Bronchial epithelial cell (primary cell): ENCODE results near the gene RRP1B. TPM values are rescaled to one million over a fixed set of nuclear protein-coding genes. Genes with fewer than 3 reads are reported as not detected.

Experiments
- DNase-seq: peaks from one replicate; pipeline ENCODE4 v3.0.0-alpha.2; 2010; ENCODE audit warnings: low read depth
- FAIRE-seq: peaks from 2 replicates; lab custom pipeline; 2011; peaks lifted over from hg19 to GRCh38; lab: Jason Lieb, UNC
- H3K27me3 ChIP-seq: 2 replicates; pipeline ENCODE4 v1.5.1; 2011; ENCODE audit warnings: low read length; ENCODE audit not compliant: control insufficient read depth, insufficient read depth
- H3K36me3 ChIP-seq: 2 replicates; pipeline ENCODE4 v1.5.1; 2011; ENCODE audit warnings: low read length; ENCODE audit not compliant: control insufficient read depth, insufficient read depth
- H3K4me3 ChIP-seq: 2 replicates; pipeline ENCODE4 v1.5.1; 2011; ENCODE audit warnings: mild to moderate bottlenecking, low read depth, low read length, control low read depth
- CTCF ChIP-seq: IDR thresholded peaks from 2 replicates; pipeline ENCODE4 v1.5.1; 2011; ENCODE audit warnings: mild to moderate bottlenecking, moderate library complexity, low read length, control low read depth, inconsistent platforms; ENCODE audit not compliant: insufficient read depth, severe bottlenecking
- total RNA-seq: library from RNA; depleted of rRNA; stranded (reverse); fragments of >200 nt; gene quantifications from 2 replicates; pipeline ENCODE4 v1.2.1, GENCODE V29; 2014

The RRP1B gene
- total RNA-seq, 1 donor from 2014 or later: 31.1 TPM

DNA sequence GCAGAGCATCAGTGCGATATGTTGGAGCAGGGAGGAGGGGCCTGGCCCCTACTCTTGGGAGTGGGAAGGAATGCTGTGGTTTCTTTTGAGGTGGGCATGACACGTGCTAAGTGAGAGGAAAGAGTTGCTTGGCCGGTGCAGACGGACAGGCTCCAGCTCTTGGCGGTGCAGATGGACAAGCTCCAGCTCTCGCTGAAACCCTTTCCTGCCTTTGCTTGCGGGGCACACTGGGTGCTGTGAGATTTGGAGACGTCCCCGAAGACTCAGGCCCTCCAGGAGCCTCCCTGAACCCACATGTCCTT is 75.5 kb downstream of the RRP1B start:
- TF ChIP-seq CTCF: no peak
- FAIRE-seq: no peak
- no peak for DNase-seq
- H3K36me3 ChIP-seq: peaks cover 32% of the 10 kb centered on the region
- no peak overlapping the region for H3K4me3 ChIP-seq
- H3K27me3 ChIP-seq: no peaks in the 10 kb centered on the region

- DNase-seq (no peak), FAIRE-seq (no peak)
- no peaks in the 10 kb centered on the region for H3K27me3 ChIP-seq
- H3K36me3 ChIP-seq: peaks cover 32% of the 10 kb centered on the region
- H3K4me3 ChIP-seq: no peak overlapping the region
- TF ChIP-seq CTCF: no peak
Measured at GRCh38 chr21:43735236-43736091, 76.1 kb downstream of the RRP1B start.

DNA sequence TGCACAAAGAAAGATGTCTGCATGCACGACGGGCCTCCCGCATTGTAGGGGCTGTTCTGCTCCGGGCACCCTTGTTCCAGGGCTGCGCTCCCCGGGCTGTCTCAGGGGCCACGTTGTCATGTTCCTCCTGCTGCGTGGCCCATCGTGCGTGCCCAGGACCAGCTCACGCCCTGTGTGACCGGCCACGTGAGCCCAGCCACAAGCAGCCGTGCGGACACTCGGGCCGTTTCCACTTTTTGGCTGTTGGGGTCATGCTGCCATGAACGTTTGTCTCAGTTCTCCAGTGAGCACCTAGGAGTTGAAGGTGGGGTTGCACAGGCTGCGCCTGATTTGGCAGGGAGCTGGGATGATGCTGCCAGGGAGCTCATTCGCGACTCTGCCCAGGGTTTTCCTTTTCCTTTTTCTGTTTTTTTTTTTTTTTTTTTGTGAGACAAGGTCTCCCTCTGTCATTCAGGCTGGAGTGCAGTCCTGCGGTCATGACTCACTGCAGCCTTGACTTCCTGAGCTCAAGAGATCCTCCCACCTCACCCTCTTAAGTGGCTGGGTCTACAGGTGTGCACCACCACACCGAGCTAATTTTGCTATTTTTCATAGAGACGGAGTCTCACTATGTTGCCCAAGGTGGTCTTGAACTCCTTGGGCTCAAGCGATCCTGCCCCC is 77.0 kb downstream of the RRP1B start:
- no peak for TF ChIP-seq CTCF
- Histone ChIP-seq H3K36me3 (peaks cover 29% of the 10 kb centered on the region), H3K4me3 (no peak overlapping the region), H3K27me3 (no peaks in the 10 kb centered on the region)
- no peak for FAIRE-seq
- DNase-seq: no peak

DNA sequence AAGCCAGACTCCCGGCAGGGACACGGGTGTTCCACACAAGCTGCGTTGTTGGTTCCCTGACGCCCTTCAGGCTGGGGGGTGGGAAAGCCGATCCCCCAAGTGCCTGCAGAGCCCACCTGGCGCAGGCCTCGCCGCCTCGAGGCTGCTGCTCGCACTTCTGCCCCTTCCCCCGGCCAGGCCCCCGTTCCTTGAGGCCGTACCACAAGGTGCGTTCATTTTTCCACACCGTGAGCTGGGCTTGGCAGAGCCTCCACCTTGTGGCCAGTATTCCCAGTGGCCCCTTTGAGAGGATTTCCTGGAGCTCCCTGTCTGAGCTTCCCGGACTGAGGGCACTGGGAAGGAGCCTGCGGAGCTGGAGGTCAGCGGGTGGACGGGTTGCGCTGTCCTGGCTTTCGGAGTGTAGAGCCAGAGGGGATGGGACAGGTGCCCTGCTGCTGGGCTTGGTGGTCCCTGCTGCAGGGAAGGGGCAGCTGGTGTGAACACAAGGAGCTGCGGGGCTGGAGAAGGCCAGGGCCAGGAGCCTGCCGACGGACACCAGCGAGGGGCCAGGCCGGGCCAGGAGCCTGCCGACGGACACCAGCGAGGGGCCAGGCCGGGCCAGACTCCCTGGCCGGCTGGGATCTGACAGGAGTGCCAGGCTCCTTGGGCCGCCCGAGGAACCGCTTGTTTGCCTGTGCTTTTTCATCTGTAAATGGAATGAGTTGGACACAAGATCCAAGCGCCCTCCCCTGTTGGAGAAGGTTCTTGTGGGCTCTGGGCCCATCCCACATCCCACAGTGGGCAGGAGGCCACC is 78.0 kb downstream of the RRP1B start:
- no peak overlapping the region for H3K4me3 ChIP-seq
- TF ChIP-seq CTCF: no peak
- H3K27me3 ChIP-seq: no peaks in the 10 kb centered on the region
- FAIRE-seq: no peak
- DNase-seq: no peak
- H3K36me3 ChIP-seq: peaks cover 28% of the 10 kb centered on the region

- no peak for TF ChIP-seq CTCF
- H3K27me3 ChIP-seq: no peaks in the 10 kb centered on the region
- peaks cover 33% of the 10 kb centered on the region for H3K36me3 ChIP-seq
- DNase-seq (no peak), FAIRE-seq (no peak)
- no peak overlapping the region for H3K4me3 ChIP-seq
Measured at GRCh38 chr21:43739621-43740435, 80.5 kb downstream of the RRP1B start.
